Common myeloid progenitor, CD34-positive (primary cell): Measurements from ENCODE around the gene THEMIS2.
"Not testable (repeated sequence)": the region's sequence is repeated elsewhere in the genome, so short reads cannot be mapped to it uniquely, and the experiment has no call there.

Experiments
- CTCF ChIA-PET: fragments of 350-600 bp; sonication (Branson Sonifier 250); formaldehyde crosslinking; loops from one replicate; lab custom pipeline; 2021; ENCODE audit warnings: antibody characterized with exemption; lab: Charles Lee
- POLR2A ChIA-PET: fragments of 350-600 bp; sonication (Branson Sonifier 250); formaldehyde crosslinking; loops from one replicate; lab custom pipeline; 2021; ENCODE audit warnings: antibody characterized with exemption; lab: Charles Lee
- DNase-seq, 3 donors: peaks; one replicate each; pipeline versions ENCODE4 v3.0.0 to v3.0.0-alpha.2; 2013
- H3K27ac ChIP-seq, 2 experiments: 1 replicate in 1 of 2; 2 replicates in 1 of 2; pipeline ENCODE4 v1.7.0; 2013; ENCODE audit warnings: inconsistent platforms in 2 of 2, low read length in 2 of 2, mild to moderate bottlenecking in 2 of 2, low read depth in 1 of 2, moderate library complexity in 1 of 2; ENCODE audit not compliant: severe bottlenecking in 2 of 2, insufficient read depth in 1 of 2, poor library complexity in 1 of 2
- H3K27me3 ChIP-seq, 5 experiments: replicated peaks in 2 of 5; 1 replicate in 3 of 5; 2 replicates in 2 of 5; pipeline versions ENCODE4 v1.6.1 to v1.7.0; 2013; ENCODE audit warnings: low read length in 4 of 5, mild to moderate bottlenecking in 2 of 5, moderate library complexity in 2 of 5, inconsistent platforms in 1 of 5; ENCODE audit not compliant: insufficient read depth in 5 of 5, control insufficient read depth in 4 of 5
- H3K36me3 ChIP-seq, 4 experiments: 1 replicate in 2 of 4; 2 replicates in 2 of 4; pipeline versions ENCODE4 v1.6.1 to v1.7.0; 2013; ENCODE audit warnings: low read length in 3 of 4, control low read depth in 1 of 4, mild to moderate bottlenecking in 1 of 4; ENCODE audit not compliant: control insufficient read depth in 4 of 4, insufficient read depth in 4 of 4
- H3K4me1 ChIP-seq, 4 experiments: 1 replicate in 3 of 4; 2 replicates in 1 of 4; pipeline versions ENCODE4 v1.6.1 to v1.7.1; 2013; ENCODE audit warnings: low read length in 3 of 4, mild to moderate bottlenecking in 3 of 4, control low read depth in 1 of 4, inconsistent platforms in 1 of 4, moderate library complexity in 1 of 4; ENCODE audit not compliant: control insufficient read depth in 4 of 4, insufficient read depth in 4 of 4; ENCODE audit errors: control extremely low read depth in 1 of 4
- H3K4me3 ChIP-seq, 7 experiments: 1 replicate in 4 of 7; 2 replicates in 3 of 7; pipeline versions ENCODE4 v1.5.1 to v1.7.0; 2013; ENCODE audit warnings: mild to moderate bottlenecking in 7 of 7, low read length in 6 of 7, moderate library complexity in 6 of 7, inconsistent platforms in 2 of 7, low read depth in 2 of 7, control low read depth in 1 of 7; ENCODE audit not compliant: insufficient read depth in 4 of 7, control insufficient read depth in 1 of 7; ENCODE audit errors: extremely low read depth in 1 of 7
- H3K9me3 ChIP-seq, 5 experiments: 1 replicate in 4 of 5; 2 replicates in 1 of 5; pipeline versions ENCODE4 v1.6.1 to v1.7.1; 2013; ENCODE audit warnings: low read length in 4 of 5, mild to moderate bottlenecking in 2 of 5, inconsistent platforms in 1 of 5, low read depth in 1 of 5, moderate library complexity in 1 of 5; ENCODE audit not compliant: control insufficient read depth in 4 of 5, insufficient read depth in 2 of 5; ENCODE audit errors: control extremely low read depth in 1 of 5
- WGBS: methylation state at CpG from one replicate; pipeline ENCODE4 v1.1.5; 2013; ENCODE audit not compliant: insufficient coverage; 5-methylcytosine and 5-hydroxymethylcytosine counted together

The THEMIS2 gene

GRCh38 chr1:27856561-27857343, 15.6 kb upstream of the THEMIS2 start:
- ChIA-PET CTCF (interaction anchor here (0.6 to 6.6 kb wide), 18 partner anchors 7 to 173 kb away, joined by 3 to 43 read pairs (median 4); no protein-coding TSS in a partner anchor), POLR2A (interaction anchor here (0.9 to 1.3 kb wide), 2 partner anchors 27 to 122 kb away, joined by 3 to 4 read pairs; no protein-coding TSS in a partner anchor)
- H3K9me3 ChIP-seq: no peaks in the 10 kb centered on the region
- no peak overlapping the region for H3K27ac ChIP-seq
- DNase-seq: no peak
- peaks cover 1 to 2% (median 2%) of the 10 kb centered on the region in 4 experiments for H3K36me3 ChIP-seq
- WGBS: 96% methylated on average over 11 of the region's 12 CpGs
- H3K4me1 ChIP-seq: peaks cover 0 to 10% (median 6%) of the 10 kb centered on the region in 4 experiments
- no peak overlapping the region for H3K4me3 ChIP-seq
- H3K27me3 ChIP-seq: no peaks in the 10 kb centered on the region

GRCh38 chr1:27857552-27857951, 14.8 kb upstream of the THEMIS2 start:
- WGBS: 97% methylated on average over 7 of the region's 11 CpGs
- not testable (repeated sequence) for H3K9me3 ChIP-seq, H3K4me3 ChIP-seq, H3K36me3 ChIP-seq, DNase-seq, H3K27me3 ChIP-seq, H3K27ac ChIP-seq
- CTCF ChIA-PET: interaction anchor here (0.6 to 6.6 kb wide), 18 partner anchors 8 to 172 kb away, joined by 3 to 43 read pairs (median 5); no protein-coding TSS in a partner anchor
- peaks cover 0 to 17% (median 9%) of the 10 kb centered on the region in 4 experiments for H3K4me1 ChIP-seq
- POLR2A ChIA-PET: interaction anchor here (0.8 to 1.3 kb wide), 2 partner anchors 21 to 27 kb away, joined by 3 to 4 read pairs; no protein-coding TSS in a partner anchor

- ChIA-PET CTCF (interaction anchor here (0.6 to 6.6 kb wide), 15 partner anchors 8 to 171 kb away, joined by 3 to 43 read pairs (median 5); no protein-coding TSS in a partner anchor), POLR2A (interaction anchor here (0.8 to 1.3 kb wide), 2 partner anchors 21 to 26 kb away, joined by 3 to 4 read pairs; no protein-coding TSS in a partner anchor)
- 29% methylated on average over 10 of the region's 10 CpGs for WGBS
- H3K4me3 ChIP-seq: peak overlapping the region in 1 of 7 experiments; percentile 42
- H3K9me3 ChIP-seq: no peaks in the 10 kb centered on the region
- H3K27me3 ChIP-seq: no peaks in the 10 kb centered on the region
- peak; percentile 80 to 90 (median 85) for DNase-seq
- no peak overlapping the region for H3K27ac ChIP-seq
- H3K4me1 ChIP-seq: peaks cover 0 to 24% (median 16%) of the 10 kb centered on the region in 4 experiments
- no peaks in the 10 kb centered on the region for H3K36me3 ChIP-seq
Measured at GRCh38 chr1:27858072-27858948, 14.0 kb upstream of the THEMIS2 start.

GRCh38 chr1:27858949-27859576, 13.3 kb upstream of the THEMIS2 start:
- WGBS: 89% methylated on average over 14 of the region's 14 CpGs
- H3K4me1 ChIP-seq: peaks cover 0 to 32% (median 24%) of the 10 kb centered on the region in 4 experiments
- no peaks in the 10 kb centered on the region for H3K36me3 ChIP-seq
- ChIA-PET POLR2A (no interaction called here), CTCF (interaction anchor here (1.5 to 6.6 kb wide), 6 partner anchors 9 to 135 kb away, joined by 5 to 43 read pairs (median 8); no protein-coding TSS in a partner anchor)
- no peak for DNase-seq
- H3K4me3 ChIP-seq: no peak overlapping the region
- H3K27ac ChIP-seq: no peak overlapping the region
- no peaks in the 10 kb centered on the region for H3K27me3 ChIP-seq
- H3K9me3 ChIP-seq: no peaks in the 10 kb centered on the region

GRCh38 chr1:27861436-27861835, 10.9 kb upstream of the THEMIS2 start:
- ChIA-PET CTCF (interaction anchor here (6.6 kb wide), 1 partner anchor 118 kb away, joined by 43 read pairs; no protein-coding TSS in a partner anchor), POLR2A (no interaction called here)
- Histone ChIP-seq H3K4me1 (peaks cover 0 to 40% (median 30%) of the 10 kb centered on the region in 4 experiments), H3K36me3 (no peaks in the 10 kb centered on the region), H3K27me3 (no peaks in the 10 kb centered on the region), H3K9me3 (no peaks in the 10 kb centered on the region), H3K4me3 (no peak overlapping the region), H3K27ac (no peak overlapping the region)
- no peak for DNase-seq
- 98% methylated on average over 5 of the region's 10 CpGs for WGBS

GRCh38 chr1:27862004-27862403, 10.3 kb upstream of the THEMIS2 start:
- 90% methylated on average over 3 of the region's 3 CpGs for WGBS
- Histone ChIP-seq H3K27me3 (no peaks in the 10 kb centered on the region), H3K36me3 (no peaks in the 10 kb centered on the region), H3K9me3 (no peaks in the 10 kb centered on the region), H3K27ac (no peak overlapping the region), H3K4me3 (no peak overlapping the region), H3K4me1 (peaks cover 0 to 42% (median 31%) of the 10 kb centered on the region in 4 experiments)
- ChIA-PET POLR2A (no interaction called here), CTCF (interaction anchor here (6.6 kb wide), 1 partner anchor 117 kb away, joined by 43 read pairs; no protein-coding TSS in a partner anchor)
- DNase-seq: no peak
